Neuronal stem cell (in vitro differentiated cells): ENCODE data around the gene MUCL3.
"Not testable (repeated sequence)": the region's sequence is repeated elsewhere in the genome, so short reads cannot be mapped to it uniquely, and the experiment has no call there.

Experiments used
- DNase-seq: peaks from one replicate; pipeline ENCODE4 v3.0.0-alpha.2; 2013; ENCODE audit warnings: low spot score
- H2AFZ ChIP-seq: one replicate; pipeline ENCODE4 v1.6.1; 2013; ENCODE audit warnings: mild to moderate bottlenecking, low read length, inconsistent platforms
- H2AK5ac ChIP-seq: 2 replicates; pipeline ENCODE4 v1.6.1; 2013; ENCODE audit warnings: low read depth, mild to moderate bottlenecking, inconsistent platforms, low read length, moderate library complexity, mixed read lengths
- H2BK120ac ChIP-seq: 2 replicates; pipeline ENCODE4 v1.6.1; 2013; ENCODE audit warnings: low read depth, mild to moderate bottlenecking, inconsistent platforms, low read length, moderate library complexity, mixed read lengths
- H2BK12ac ChIP-seq: one replicate; pipeline ENCODE4 v1.6.1; 2013; ENCODE audit warnings: low read length, inconsistent platforms
- H2BK15ac ChIP-seq: 2 replicates; pipeline ENCODE4 v1.6.1; 2013; ENCODE audit warnings: mild to moderate bottlenecking, low read length, inconsistent platforms, mixed read lengths
- H2BK5ac ChIP-seq: one replicate; pipeline ENCODE4 v1.6.1; 2013; ENCODE audit warnings: inconsistent platforms, mild to moderate bottlenecking, low read length, moderate library complexity
- H3K14ac ChIP-seq: one replicate; pipeline ENCODE4 v1.6.1; 2013; ENCODE audit warnings: low read length, inconsistent platforms
- H3K18ac ChIP-seq: 2 replicates; pipeline ENCODE4 v1.6.1; 2013; ENCODE audit warnings: low read length, inconsistent platforms
- H3K23ac ChIP-seq: 2 replicates; pipeline ENCODE4 v1.6.1; 2013; ENCODE audit warnings: low read depth, mild to moderate bottlenecking, mixed read lengths, low read length, inconsistent platforms; ENCODE audit not compliant: poor library complexity
- H3K27ac ChIP-seq: replicated peaks from 3 replicates; pipeline ENCODE4 v1.5.1; 2013; ENCODE audit warnings: low read length, inconsistent platforms
- H3K27me3 ChIP-seq, 3 experiments: 2 replicates each; pipeline ENCODE4 v1.6.1; 2013; ENCODE audit warnings: low read length in 3 of 3, mild to moderate bottlenecking in 2 of 3, inconsistent platforms in 1 of 3, low read depth in 1 of 3, mixed read lengths in 1 of 3, moderate library complexity in 1 of 3; ENCODE audit not compliant: control insufficient read depth in 3 of 3, insufficient read depth in 3 of 3
- H3K36me3 ChIP-seq, 2 donors: replicated peaks in 1 of 2; 2 replicates each; pipeline ENCODE4 v1.6.1; 2013; ENCODE audit warnings: low read length in 2 of 2; ENCODE audit not compliant: control insufficient read depth in 2 of 2, insufficient read depth in 2 of 2
- H3K4ac ChIP-seq: 2 replicates; pipeline ENCODE4 v1.6.1; 2013; ENCODE audit warnings: inconsistent platforms, mild to moderate bottlenecking, low read length, moderate library complexity
- H3K4me1 ChIP-seq, 2 donors: 1 replicate in 1 of 2; 2 replicates in 1 of 2; pipeline ENCODE4 v1.6.1; 2013; ENCODE audit warnings: low read length in 2 of 2, low read depth in 1 of 2; ENCODE audit not compliant: control insufficient read depth in 2 of 2, insufficient read depth in 1 of 2
- H3K4me2 ChIP-seq: one replicate; pipeline ENCODE4 v1.6.1; 2013; ENCODE audit warnings: mild to moderate bottlenecking, low read length, inconsistent platforms; ENCODE audit not compliant: insufficient read depth, poor library complexity, severe bottlenecking
- H3K4me3 ChIP-seq, 2 donors: 2 replicates each; pipeline ENCODE4 v1.5.1; 2013; ENCODE audit warnings: low read length in 2 of 2, mild to moderate bottlenecking in 2 of 2, inconsistent platforms in 1 of 2, moderate library complexity in 1 of 2
- H3K79me1 ChIP-seq: one replicate; pipeline ENCODE4 v1.6.1; 2013; ENCODE audit warnings: low read depth, mild to moderate bottlenecking, inconsistent platforms, low read length, moderate library complexity
- H3K9ac ChIP-seq: one replicate; pipeline ENCODE4 v1.6.1; 2013; ENCODE audit warnings: mild to moderate bottlenecking, low read depth, low read length, inconsistent platforms; ENCODE audit not compliant: poor library complexity
- H3K9me3 ChIP-seq, 2 donors: replicated peaks in 1 of 2; 2 replicates each; pipeline versions ENCODE3 to v1.6.1; 2013; ENCODE audit warnings: low read length in 2 of 2, mild to moderate bottlenecking in 2 of 2, inconsistent platforms in 1 of 2, low read depth in 1 of 2, mixed read lengths in 1 of 2, moderate library complexity in 1 of 2; ENCODE audit not compliant: control insufficient read depth in 2 of 2, insufficient read depth in 1 of 2
- H4K8ac ChIP-seq: one replicate; pipeline ENCODE4 v1.6.1; 2013; ENCODE audit warnings: low read depth, mild to moderate bottlenecking, inconsistent platforms, low read length, moderate library complexity
- H4K91ac ChIP-seq: one replicate; pipeline ENCODE4 v1.6.1; 2013; ENCODE audit warnings: low read length, low read depth, mild to moderate bottlenecking, inconsistent platforms; ENCODE audit not compliant: poor library complexity
- WGBS, 2 donors: extraction: QIAGEN DNeasy Blood & Tissue Kit; methylation state at CpG; one replicate each; pipeline ENCODE4 v1.1.7; 2013; ENCODE audit warnings: missing lambda C conversion rate in 2 of 2, mixed read lengths in 1 of 2; ENCODE audit not compliant: insufficient read length in 2 of 2, insufficient replicate concordance in 1 of 2; ENCODE audit errors: extremely low coverage in 2 of 2; 5-methylcytosine and 5-hydroxymethylcytosine counted together

Gene MUCL3

GRCh38 chr6:30910473-30910872 is 30.3 kb upstream of the MUCL3 start:
- H3K27me3 ChIP-seq, H3K9me3 ChIP-seq, DNase-seq, H3K27ac ChIP-seq, H4K91ac ChIP-seq, H2BK120ac ChIP-seq, H3K4me3 ChIP-seq, H2BK15ac ChIP-seq, H2AK5ac ChIP-seq, H3K9ac ChIP-seq, H3K23ac ChIP-seq, H3K18ac ChIP-seq, H3K4ac ChIP-seq, H2BK5ac ChIP-seq, H2BK12ac ChIP-seq, H3K79me1 ChIP-seq, H4K8ac ChIP-seq, H3K4me2 ChIP-seq, H2AFZ ChIP-seq, H3K14ac ChIP-seq: not testable (repeated sequence)
- Histone ChIP-seq H3K4me1 (peaks cover 10 to 17% of the 10 kb centered on the region in 2 donors), H3K36me3 (peaks cover 30 to 43% of the 10 kb centered on the region in 2 donors)
- WGBS, 2 donors = no CpG with 5 or more reads among the region's 12 CpGs

DNA sequence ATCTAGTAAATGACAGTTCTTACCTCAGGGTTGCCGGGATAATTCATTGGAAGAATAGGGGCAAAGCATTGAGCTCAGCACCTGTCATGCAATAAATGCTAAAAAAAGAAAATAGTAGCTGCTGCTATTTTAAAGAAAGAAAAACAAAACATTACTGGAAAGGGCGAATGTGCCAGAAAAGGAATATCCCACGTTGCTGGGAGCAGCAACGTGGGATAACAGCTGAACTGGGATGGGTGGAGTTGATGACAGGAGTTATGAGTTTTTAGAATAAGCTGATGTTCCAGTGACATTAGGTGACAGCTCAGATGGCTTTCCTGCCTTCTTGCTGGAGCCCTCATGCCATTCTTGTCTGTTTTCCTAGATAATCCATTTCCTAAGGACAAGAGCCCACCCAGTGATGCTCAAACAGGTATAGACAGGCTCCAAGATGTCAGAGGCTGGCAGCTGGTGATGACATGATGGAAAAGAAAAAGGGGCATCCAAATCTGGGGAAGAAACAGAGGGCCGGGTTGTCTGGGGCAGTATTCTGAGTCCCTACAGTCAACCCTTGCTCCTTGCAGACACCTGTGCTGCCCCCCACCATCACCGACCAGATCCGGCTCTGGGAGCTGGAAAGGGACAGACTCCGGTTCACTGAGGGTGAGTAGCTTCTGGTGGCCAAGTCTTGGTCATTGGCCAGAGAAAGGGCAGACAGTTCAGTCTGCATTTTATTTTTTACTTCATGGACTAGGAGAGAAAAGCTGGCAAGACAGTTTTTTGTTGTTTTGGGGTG is 27.8 kb upstream of the MUCL3 start:
- Histone ChIP-seq H3K27ac (no peak overlapping the region), H3K23ac (no peak overlapping the region), H3K36me3 (peaks cover 38 to 67% of the 10 kb centered on the region in 2 donors), H3K9ac (no peak overlapping the region), H3K14ac (no peak overlapping the region), H2BK5ac (no peak overlapping the region), H3K27me3 (no peaks in the 10 kb centered on the region), H3K79me1 (peaks cover 8% of the 10 kb centered on the region), H2AK5ac (no peak overlapping the region), H3K9me3 (no peaks in the 10 kb centered on the region), H3K4me1 (peaks cover 10 to 18% of the 10 kb centered on the region in 2 donors), H2BK12ac (no peak overlapping the region), H4K8ac (no peak overlapping the region), H3K4me3 (no peak overlapping the region), H3K4ac (no peak overlapping the region), H2AFZ (no peak overlapping the region), H4K91ac (no peak overlapping the region), H2BK120ac (no peak overlapping the region), H3K18ac (no peak overlapping the region), H2BK15ac (no peak overlapping the region), H3K4me2 (no peak overlapping the region)
- no CpG with 5 or more reads among the region's 8 CpGs for WGBS, 2 donors
- no peak for DNase-seq

DNA sequence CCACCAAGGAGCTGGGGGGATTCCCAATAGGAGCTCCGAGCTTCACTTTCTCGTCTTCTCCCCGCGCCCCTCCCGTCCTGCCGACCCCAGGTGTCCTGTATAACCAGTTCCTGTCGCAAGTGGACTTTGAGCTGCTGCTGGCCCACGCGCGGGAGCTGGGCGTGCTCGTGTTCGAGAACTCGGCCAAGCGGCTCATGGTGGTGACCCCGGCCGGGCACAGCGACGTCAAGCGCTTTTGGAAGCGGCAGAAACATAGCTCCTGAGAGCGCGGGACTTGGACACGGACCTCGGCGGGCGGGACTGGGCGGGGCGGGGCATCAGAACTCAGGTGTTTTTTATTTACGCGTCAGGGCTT is 27.1 kb upstream of the MUCL3 start:
- peaks cover 38 to 73% of the 10 kb centered on the region in 2 donors for H3K36me3 ChIP-seq
- H3K27me3 ChIP-seq = no peaks in the 10 kb centered on the region
- H3K18ac ChIP-seq = peak overlapping the region; percentile 90
- H2BK120ac ChIP-seq = peak overlapping the region; percentile 7
- no peak overlapping the region for H2BK5ac ChIP-seq
- peak overlapping the region; percentile 77 for H2BK15ac ChIP-seq
- peaks cover 7% of the 10 kb centered on the region for H3K79me1 ChIP-seq
- DNase-seq = no peak
- peaks cover 7 to 16% of the 10 kb centered on the region in 2 donors for H3K4me1 ChIP-seq
- WGBS, 2 donors = no CpG with 5 or more reads among the region's 31 CpGs
- H3K4ac ChIP-seq = no peak overlapping the region
- no peaks in the 10 kb centered on the region for H3K9me3 ChIP-seq
- no peak overlapping the region for H3K23ac ChIP-seq
- peak overlapping the region; percentile 73 for H2AK5ac ChIP-seq
- H3K4me2 ChIP-seq = peak overlapping the region; percentile 94
- peak overlapping the region in 1 of 2 donors; percentile 31 for H3K4me3 ChIP-seq
- H3K27ac ChIP-seq = no peak overlapping the region
- H3K14ac ChIP-seq = no peak overlapping the region
- H3K9ac ChIP-seq = peak overlapping the region; percentile 72
- peak overlapping the region; percentile 87 for H2AFZ ChIP-seq
- H4K8ac ChIP-seq = no peak overlapping the region
- no peak overlapping the region for H2BK12ac ChIP-seq
- no peak overlapping the region for H4K91ac ChIP-seq

- Histone ChIP-seq H3K36me3 (peaks cover 37 to 73% of the 10 kb centered on the region in 2 donors), H3K79me1 (peaks cover 2% of the 10 kb centered on the region), H3K4ac (no peak within 1 kb of the TSS), H2BK12ac (no peak within 1 kb of the TSS), H3K4me3 (peak within 1 kb of the TSS; percentile 56 to 81), H4K8ac (no peak within 1 kb of the TSS), H3K27me3 (no peaks in the 10 kb centered on the region), H3K4me2 (peak within 1 kb of the TSS; percentile 94), H2BK120ac (peak within 1 kb of the TSS; percentile 7), H3K14ac (peak within 1 kb of the TSS; percentile 59), H3K9ac (peak within 1 kb of the TSS; percentile 95), H3K23ac (peak within 1 kb of the TSS; percentile 94), H3K4me1 (peaks cover 5 to 13% of the 10 kb centered on the region in 2 donors), H3K9me3 (no peaks in the 10 kb centered on the region), H2AFZ (peak within 1 kb of the TSS; percentile 87), H2BK5ac (no peak within 1 kb of the TSS), H2BK15ac (peak within 1 kb of the TSS; percentile 77), H3K27ac (no peak within 1 kb of the TSS), H3K18ac (peak within 1 kb of the TSS; percentile 95), H2AK5ac (peak within 1 kb of the TSS; percentile 89), H4K91ac (no peak within 1 kb of the TSS)
- WGBS, 2 donors = no CpG with 5 or more reads among the region's 52 CpGs
- DNase-seq = peak; percentile 82
Measured at GRCh38 chr6:30914076-30914853, 26.5 kb upstream of the MUCL3 start, which contains the start of gene VARS2. Gene VARS2, plus strand, starts transcription at chr6:30914238. Its CDS starts 599 bp downstream, at chr6:30914837.
